ENCODE measurements around the gene ADD2.
"Not testable (repeated sequence)": the region's sequence is repeated elsewhere in the genome, so short reads cannot be mapped to it uniquely, and the experiment has no call there.

The ADD2 gene

DNA sequence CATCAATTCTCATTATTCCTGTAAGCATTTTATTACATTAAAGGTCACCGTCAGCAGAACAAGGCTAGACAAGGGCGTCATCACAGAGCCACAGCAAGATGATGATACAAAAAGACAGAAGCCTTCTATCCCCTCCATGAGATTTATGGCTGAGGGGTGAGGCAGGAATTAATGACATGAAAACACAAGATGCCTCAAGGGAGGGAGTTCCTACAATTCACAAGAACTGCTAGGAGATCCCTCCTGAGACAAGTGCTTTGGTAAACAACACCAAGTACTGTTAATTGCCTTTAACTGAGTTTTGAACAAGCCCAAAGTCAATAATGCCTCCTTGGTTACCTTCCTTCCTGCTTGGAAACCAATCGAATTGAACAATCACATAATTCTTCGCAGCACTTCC is 14.1 kb downstream of the ADD2 start:
- DNase-seq (ENCODE audit: low read depth in 2 of 3, low spot score in 1 of 3), result no peak

DNA sequence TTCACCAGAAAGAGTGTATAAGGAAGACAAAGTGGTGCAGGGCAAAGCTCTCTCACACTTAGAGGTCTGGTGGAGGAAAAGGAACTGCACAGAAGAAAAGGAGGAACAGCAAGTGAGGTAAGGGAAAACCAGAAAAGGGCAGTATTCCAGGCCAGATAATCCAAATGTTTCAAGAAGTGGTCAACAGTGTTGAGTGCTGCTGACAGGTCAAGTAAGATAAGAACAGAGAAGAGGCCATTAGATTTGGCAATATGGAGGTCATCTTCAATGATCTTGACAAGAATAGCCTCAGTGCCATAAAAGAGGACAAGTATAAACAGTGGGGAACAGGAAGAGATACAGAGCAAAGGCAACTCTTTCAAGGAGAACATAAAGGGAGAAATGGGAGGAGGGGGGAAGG is 15.0 kb downstream of the ADD2 start:
- no peak for DNase-seq (ENCODE audit: low read depth in 2 of 3, low spot score in 1 of 3)

DNA sequence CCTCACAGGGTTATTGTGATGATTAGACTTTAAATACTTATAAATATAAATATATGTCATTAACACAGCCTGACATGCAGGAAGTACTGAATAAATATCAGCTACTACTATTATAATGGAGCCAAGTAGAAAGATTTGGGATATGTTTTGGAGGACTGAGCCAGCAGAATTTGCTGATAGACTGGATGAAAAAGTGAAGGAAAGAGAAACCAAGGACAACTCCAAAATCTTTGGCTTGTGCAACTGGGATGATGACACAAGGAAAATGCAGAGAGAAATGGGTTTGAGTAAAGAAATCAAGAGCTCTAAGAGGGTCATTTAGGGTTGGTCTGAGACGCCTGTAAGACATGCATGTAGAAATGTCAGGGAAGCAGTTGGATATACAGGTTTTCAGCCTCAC is 15.6 kb downstream of the ADD2 start:
- no peak for DNase-seq (ENCODE audit: low read depth in 2 of 3, low spot score in 1 of 3)

DNA sequence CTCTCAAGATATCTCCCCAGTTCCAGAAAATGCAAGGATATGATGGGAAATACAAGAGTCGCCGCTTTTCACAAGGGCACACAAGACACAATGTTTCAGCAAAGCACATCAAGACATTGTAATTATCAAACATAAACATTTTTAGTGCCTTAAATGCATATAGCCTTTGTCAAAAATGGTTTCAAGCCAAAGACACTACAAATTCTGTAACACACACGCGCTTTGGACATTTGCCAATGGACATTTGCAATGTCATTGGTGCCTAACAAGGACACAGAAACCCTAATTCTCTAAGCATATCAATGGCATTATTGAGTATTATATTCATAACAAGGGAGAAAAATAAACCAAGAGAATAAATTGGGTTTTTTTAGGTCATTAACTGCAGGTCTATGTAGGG is 16.1 kb downstream of the ADD2 start:
- no peak for DNase-seq (ENCODE audit: low read depth in 2 of 3, low spot score in 1 of 3)

DNA sequence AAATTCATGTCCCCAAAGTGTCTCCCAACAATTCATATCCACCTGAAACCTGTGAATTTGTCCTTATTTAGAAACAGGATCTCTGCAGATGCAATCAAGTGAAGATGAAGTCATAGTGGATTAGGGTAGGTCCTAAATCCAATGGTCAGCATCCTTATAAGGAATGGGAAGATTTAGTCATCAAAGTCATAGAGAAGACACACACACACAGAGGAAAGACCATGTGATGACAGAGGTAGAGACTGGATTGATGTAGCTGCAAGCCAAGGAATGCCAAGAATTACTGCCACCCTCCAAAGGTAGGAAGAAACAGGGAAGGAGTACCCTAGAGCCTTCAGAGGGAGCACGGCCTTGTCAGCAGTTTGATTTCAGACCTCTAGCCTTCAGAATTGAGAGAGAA is 17.7 kb downstream of the ADD2 start:
- no peak for DNase-seq (ENCODE audit: low read depth in 2 of 3, low spot score in 1 of 3)

DNA sequence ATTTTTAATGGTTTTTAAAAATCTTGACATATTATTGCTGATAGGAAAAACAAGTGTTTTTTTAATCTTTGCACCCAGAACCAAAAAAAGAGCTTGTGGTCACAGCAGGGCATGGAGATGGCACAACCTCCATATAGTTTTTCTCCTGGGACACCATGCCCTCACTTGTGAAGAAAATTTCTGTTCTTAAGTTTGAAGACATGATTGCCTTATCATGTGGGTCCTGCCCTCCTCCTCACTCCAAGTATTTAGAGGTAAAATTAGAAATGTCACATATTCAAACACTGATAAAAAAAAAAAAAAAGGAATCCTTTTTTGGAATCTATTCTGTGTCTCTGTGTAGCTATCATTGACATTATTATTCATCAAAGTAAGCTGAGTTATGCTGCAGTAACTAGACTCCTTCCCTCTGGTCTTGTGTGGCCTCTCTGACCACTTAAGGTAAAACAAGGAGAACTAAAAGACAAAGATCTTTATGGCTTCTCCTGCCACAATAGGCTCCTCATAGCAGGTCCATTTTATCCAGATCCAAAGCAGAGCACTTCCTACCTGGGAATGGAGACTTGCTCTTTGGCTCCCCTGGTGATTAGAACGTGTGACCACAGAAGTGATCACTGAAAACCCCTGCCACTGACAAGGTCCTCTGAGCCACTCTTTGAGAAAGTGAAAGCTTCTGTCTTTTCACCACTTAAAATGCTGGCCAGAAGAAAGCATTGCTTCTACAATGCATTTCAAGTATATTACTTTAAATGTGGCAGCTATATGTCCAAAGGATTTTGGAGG is 19.8 kb downstream of the ADD2 start:
- DNase-seq (ENCODE audit: low read depth in 2 of 3, low spot score in 1 of 3), result no peak

DNA sequence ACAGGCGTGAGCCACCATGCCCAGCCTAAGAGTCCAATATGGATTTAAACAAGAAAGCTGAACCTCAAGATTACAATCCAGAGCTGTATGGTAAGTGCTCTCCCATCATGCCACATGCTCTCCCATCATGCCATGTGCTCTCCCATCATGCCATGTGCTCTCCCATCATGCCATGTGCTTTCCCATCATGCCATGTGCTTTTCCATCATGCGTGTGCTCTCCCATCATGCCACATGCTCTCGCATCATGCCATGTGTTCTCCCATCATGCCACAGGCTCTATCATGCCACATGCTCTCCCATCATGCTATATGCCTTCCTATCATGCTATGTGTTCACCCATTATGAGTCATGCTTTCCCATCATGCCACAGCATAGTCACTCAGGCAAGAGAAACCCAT is 20.7 kb downstream of the ADD2 start:
- no peak for DNase-seq (ENCODE audit: low read depth in 2 of 3, low spot score in 1 of 3)

DNA sequence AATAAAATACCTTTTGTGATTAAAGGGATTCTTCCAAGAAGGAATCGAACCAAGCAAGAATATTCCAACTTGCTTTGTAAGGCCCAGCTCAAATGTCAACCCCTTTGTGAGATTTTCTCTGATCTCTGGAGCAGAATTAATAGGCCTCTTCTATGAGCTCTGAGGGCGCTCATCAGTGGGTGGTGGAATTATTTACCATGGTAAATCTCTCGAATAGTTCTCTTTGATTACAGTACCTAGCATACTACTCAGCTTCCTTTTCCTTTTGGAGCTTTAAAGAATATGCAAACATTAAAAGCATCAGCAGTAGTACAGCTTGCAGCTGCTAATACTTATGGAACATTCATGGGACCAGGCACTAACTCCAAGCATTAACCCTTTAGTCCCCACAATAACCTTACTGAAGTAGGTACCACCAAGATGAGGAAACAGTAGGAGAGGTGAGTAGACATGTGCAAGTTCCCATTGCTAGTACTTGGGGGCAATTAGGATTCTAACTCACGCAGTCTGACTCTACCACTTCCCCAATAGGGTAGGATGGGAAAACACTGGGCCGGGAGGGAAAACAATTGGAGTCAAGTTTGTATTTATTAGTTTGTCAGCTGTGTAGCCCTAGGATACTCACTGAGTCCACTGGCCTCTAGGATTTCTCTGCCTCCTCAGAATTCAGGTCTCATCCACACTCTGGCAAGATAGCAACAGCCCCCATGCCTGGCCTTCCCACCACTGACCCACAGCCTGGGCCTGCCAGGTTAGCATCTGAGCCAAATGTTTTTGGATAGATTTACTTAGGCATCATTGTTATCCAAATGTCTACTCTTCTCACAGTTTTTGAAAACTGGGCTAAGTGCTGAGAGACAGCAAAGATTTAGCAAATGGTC is 21.7 kb downstream of the ADD2 start:
- DNase-seq (ENCODE audit: low read depth in 2 of 3, low spot score in 1 of 3), result no peak

DNA sequence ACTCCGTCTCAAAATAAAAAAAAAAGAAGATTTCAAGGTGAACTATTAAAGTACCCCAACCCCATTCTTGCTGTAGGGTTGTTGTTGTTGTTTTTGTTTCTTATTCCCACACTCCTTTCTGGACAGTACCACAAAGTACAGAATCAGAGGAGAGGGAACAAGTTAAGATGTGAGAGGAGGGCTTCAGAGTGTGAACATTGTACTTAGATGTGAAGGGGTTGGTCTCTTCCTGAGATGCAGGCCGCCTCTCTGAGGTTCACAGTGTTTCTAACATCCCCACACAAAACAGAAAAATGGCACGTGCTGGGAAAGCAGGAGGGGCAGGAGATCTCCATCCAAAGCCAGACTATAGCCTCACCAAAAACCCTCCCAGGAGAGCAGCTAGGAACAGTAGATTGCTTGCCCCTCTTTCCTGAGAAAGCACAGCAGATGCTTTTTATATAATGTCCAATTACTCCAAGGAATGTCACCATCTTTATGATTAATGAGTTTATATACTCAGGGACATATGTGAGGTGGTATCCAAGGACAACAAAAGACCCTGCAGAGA is 22.6 kb downstream of the ADD2 start:
- no peak for DNase-seq (ENCODE audit: low read depth in 2 of 3, low spot score in 1 of 3)

DNA sequence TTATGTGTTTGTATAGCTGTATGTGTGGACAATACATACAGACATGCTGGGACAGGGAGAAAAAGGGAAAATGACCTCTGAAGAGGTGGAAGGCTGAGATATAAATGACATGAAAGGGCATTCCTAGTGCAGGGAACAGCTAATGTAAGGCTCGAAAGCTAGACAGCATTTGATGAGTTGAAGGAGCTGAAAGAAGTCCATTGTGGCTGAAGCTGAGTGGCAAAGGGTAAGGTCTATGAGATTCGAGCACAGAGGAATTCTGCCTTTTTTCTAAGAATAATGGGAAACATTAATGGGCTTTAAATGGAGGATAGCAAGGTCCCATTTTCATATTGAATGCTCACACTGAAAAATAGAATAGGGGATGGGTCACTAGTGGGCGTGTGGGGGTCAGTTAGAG is 23.6 kb downstream of the ADD2 start:
- no peak for DNase-seq (ENCODE audit: low read depth in 2 of 3, low spot score in 1 of 3)

DNA sequence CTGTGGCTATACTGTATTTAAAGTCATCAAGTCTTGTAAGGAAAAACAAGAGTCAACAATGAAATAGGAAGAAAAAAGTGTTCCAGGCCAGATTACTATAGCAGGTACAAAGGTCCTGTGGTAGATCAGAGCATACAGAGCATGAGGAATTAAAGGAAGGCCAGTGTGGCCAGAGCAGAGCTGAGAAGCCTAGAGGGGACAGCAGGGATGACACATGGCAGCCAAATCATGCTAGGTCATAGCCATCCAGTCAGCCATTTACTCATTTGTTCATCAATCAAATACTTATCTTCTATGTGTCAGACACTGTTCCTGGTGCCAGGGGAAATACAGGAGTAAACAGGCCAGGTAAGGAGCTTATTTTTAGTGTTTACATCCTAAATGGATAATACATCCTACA is 24.3 kb downstream of the ADD2 start:
- DNase-seq (ENCODE audit: low read depth in 2 of 3, low spot score in 1 of 3), result no peak

DNA sequence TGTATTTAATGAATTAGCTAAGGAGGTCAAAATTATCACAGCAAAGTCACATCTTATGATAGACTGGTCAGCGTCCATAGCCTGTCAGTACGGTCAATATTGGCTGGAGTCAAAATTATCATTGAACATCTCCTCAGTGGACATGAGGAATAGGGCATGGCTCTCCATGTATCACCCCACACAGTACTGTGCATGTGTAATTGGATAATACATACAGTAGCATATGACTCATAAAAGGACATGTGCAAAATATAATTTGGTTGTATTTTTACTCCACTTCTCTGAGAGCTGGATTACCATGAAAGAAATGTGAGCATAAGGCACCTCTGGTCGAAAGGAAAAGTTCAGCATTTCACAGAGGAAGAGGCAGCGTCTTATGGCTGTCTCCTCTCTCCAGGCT is 24.9 kb downstream of the ADD2 start:
- no peak for DNase-seq (ENCODE audit: low read depth in 2 of 3, low spot score in 1 of 3)

DNA sequence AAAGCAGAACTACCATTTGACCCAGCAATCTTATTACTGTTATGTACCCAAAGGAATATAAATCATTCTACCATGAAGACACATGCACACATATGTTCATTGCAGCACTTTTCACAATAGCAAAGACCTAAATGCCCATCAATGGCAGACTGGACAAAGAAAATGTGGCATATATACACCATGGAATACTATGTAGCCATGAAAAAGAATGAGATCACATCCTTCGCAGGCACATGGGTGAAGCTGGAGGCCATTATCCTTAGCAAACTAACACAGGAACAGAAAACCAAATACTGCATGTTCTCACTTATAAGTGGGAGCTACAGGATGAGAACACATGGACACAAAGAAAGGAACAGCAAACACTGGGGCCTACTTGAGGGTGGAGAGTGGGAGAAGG is 28.5 kb downstream of the ADD2 start:
- not testable (repeated sequence) for DNase-seq (ENCODE audit: low read depth in 2 of 3, low spot score in 1 of 3)

DNA sequence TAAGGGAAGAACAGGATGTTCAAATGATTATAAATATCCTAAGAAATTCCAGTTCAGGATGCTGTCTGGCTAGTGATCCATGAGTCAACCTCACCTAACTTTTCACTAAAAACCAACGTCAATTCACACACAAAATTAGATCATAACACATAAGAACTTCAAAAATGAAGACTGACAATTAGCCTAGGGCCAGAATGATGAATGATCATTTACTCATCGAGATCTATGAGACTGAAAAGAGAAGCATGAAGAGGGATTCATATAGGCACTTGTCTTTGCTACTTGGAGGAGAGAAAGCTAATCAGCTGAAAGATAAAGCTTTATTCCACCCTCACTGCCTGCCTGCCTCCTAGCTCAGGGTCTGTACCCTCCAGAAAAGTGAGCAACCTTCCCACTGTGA is 29.8 kb downstream of the ADD2 start:
- no peak for DNase-seq (ENCODE audit: low read depth in 2 of 3, low spot score in 1 of 3)

DNA sequence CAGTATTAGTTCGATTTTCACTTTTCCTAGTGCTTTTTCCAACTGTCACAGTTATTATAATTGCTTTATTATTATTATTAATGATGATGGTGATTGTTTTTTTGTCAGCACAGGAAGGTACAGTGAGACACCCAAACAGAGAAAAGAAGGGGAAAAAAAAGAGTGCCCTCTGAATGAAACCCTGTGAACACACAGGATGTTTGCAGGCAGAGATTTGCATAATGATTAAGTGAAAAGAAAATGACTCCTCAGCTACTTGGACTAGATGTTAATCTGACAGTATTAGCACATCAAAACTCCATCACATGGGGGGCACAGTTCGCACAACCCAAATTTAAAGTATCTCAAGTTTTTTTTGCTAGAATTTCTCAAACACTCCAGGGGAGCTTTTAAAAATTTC is 32.9 kb downstream of the ADD2 start:
- DNase-seq (ENCODE audit: low read depth in 2 of 3, low spot score in 1 of 3), result no peak

DNA sequence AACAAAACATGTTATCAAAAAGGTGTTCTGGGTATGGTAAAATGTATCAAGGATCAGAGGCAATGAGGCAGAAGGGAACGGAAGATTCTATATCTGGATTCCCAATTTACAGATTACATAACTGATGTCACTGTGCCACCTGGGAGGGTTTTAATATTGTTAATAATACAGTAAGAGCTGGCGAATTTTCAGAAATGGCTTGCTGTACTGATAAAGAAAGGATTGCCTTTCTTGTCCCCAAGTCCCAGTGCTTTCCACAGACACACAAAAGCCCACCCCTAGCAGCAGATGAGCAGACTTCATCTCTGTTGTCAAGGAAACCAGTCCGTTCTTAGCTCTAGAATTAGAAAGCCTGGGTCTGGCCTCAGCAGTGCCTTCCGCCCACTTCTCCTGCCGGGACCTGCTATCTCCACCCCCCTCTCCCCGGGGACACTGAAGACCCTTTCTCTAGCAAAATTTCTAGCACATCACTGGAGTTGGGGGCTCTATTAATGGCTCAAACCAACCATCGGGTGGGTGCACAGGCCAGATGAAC is 34.3 kb downstream of the ADD2 start:
- DNase-seq (ENCODE audit: low read depth in 2 of 3, low spot score in 1 of 3), result no peak

DNA sequence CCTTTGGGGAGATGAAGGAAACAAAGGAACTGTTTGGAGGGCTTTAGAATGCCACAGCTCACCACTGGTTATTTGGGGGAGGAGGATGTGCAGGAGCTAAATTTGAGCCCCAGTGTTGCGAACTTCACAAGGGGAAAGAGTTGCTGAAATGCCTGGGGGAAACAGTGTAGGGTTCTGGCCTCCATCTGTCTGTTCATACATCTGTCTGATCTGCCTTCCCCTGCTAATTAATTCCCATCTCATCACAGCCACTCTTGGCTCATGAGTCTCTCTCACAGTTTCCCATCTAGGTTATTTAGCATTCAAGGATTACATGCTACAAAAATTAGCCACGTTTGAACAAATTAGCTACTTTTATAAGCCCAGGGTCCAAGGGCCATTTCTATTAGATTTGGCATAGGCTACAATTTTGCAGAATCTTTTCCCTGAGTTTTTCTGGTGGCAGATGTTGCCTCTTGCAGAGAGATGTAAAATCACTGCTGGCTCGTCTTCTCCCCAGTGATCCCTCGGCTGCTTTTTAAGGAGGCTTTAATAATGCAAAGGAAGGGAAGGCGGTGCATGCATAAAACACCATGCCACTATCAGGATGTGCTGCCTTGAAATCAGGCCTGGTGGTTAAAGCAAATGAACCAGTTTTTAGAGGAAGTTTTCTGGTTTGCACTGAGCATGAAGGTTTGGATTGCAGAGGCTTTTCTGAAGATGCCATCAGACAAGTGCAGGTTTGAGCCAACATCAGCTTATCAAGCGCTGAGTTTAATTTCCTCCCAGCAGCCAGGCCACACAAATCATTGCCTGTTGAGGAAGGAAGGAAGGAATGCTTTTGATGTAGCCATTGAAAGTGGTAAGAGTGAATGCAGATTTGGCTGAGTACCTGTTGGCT is 35.0 kb downstream of the ADD2 start:
- DNase-seq (ENCODE audit: low read depth in 2 of 3, low spot score in 1 of 3), result no peak

DNA sequence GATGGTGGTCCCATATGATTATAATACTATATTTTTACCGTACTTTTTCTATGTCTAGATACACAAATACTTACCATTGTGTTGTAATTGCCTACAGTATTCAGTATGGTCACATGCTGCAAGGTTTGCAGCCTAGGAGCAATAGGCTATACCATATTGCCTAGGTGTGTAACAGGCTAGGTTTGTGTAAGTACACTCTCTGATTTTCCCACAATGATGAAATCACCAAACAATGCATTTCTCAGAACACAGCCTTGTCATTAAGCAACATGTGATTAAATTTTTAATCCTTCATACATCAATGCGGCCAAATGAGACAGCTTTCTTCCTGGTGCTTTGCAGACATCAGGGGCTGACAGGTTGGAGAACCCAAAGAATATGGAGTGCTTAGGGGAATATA is 37.3 kb downstream of the ADD2 start:
- no peak for DNase-seq (ENCODE audit: low read depth in 2 of 3, low spot score in 1 of 3)

DNA sequence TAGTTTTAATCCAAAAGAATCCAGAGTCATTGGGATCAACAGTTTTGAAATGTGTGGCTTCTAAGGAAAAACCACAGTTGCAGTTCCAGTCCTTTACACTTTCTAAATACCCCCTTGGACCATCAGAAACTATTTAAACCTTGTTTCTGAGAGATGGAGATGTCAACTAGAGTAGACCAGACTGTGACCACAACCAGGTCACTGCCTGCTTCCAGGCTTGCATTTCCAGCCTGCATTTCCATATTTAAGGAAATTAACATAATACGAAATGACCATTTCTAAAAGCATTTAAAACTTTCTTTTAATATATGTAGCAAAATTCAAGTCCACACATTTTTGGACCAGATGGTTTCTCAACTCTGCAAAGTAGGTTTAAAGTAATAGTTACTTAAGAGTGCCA is 38.4 kb downstream of the ADD2 start:
- no peak for DNase-seq (ENCODE audit: low read depth in 2 of 3, low spot score in 1 of 3)

DNA sequence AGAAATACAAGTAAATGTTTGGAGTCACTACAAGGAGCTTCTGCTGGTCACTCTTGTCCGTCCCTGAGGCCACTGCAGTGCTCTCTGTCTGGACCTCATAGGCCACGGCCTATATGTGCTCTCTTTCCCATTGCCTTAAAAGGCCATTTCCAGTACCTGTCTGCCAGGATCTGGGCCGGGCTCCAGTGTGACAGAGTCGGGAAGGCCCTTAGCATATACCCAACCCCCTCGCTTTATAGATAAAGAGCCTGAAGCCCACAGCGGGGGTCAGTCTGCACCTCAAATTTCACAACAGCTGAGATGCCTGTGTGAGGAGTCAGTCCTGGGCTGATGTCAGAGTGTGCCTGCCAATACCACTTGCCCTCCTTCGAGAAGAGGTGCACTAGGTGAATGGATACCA is 39.9 kb downstream of the ADD2 start:
- no peak for DNase-seq (ENCODE audit: low read depth in 2 of 3, low spot score in 1 of 3)
